ENCODE measurements around the gene CDC42SE2.
A peak's percentile ranks its signal among the peaks of the same experiment; 100 is the strongest.

Gene CDC42SE2

GRCh38 chr5:131221888-131222287, 42.0 kb upstream of the CDC42SE2 start:
- DNase-seq (ENCODE audit: low read depth): peak; percentile 62
- H3K4me3 ChIP-seq (ENCODE audit: low read depth, low read length): no peak overlapping the region
- TF ChIP-seq, protein P1, sequence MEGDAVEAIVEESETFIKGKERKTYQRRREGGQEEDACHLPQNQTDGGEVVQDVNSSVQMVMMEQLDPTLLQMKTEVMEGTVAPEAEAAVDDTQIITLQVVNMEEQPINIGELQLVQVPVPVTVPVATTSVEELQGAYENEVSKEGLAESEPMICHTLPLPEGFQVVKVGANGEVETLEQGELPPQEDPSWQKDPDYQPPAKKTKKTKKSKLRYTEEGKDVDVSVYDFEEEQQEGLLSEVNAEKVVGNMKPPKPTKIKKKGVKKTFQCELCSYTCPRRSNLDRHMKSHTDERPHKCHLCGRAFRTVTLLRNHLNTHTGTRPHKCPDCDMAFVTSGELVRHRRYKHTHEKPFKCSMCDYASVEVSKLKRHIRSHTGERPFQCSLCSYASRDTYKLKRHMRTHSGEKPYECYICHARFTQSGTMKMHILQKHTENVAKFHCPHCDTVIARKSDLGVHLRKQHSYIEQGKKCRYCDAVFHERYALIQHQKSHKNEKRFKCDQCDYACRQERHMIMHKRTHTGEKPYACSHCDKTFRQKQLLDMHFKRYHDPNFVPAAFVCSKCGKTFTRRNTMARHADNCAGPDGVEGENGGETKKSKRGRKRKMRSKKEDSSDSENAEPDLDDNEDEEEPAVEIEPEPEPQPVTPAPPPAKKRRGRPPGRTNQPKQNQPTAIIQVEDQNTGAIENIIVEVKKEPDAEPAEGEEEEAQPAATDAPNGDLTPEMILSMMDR (conservative IDR thresholded peaks at IDR 0.05; ENCODE audit: low read depth, low read length): no peak

- H3K4me3 ChIP-seq (ENCODE audit: low read depth, low read length): no peak overlapping the region
- DNase-seq (ENCODE audit: low read depth): no peak
- TF ChIP-seq, protein P1 (conservative IDR thresholded peaks at IDR 0.05; ENCODE audit: low read depth, low read length): no peak
Measured at GRCh38 chr5:131222731-131223130, 41.1 kb upstream of the CDC42SE2 start.

- no peak overlapping the region for H3K4me3 ChIP-seq (ENCODE audit: low read depth, low read length)
- DNase-seq (ENCODE audit: low read depth): no peak
- TF ChIP-seq, protein P1 (conservative IDR thresholded peaks at IDR 0.05; ENCODE audit: low read depth, low read length): no peak
Measured at GRCh38 chr5:131223751-131224386, 40.0 kb upstream of the CDC42SE2 start.

DNA sequence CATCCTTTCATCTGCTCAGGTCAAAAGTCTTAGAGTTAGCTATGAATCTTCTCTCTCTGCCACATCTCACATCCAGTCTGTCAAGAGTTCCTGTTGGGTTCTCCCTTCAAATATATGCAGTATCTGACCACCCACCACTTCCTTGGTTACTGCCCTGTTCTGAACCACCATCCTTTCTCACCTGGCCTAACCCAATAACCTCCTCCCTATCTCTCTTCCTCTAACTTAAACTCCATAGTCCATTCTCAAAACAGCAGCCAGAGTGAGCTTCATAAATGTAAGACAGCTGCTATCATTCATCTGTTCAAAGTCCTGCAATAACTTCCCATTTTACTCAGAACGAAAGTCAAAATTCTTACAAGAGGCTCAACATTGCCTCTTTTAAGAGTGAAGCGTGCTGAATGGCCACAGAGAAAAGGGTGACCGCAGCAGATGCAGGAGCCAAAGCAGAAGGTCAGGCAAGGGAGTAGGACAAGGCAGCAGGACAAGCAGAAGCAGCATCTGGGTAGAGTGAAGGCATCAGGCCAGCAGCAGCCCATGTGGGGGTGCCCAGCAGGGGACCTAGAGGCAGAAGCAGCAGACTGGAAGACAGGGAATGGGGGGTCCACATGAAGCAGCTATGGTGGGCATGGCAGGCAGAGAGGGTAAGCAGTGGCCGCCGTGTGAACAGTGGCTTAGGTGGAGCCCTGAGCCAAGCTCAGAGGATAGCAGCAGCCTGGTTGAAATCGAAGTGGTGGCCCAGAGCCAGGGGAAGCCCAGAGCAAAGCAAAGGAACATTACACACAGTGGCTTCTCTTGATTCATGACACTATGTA, 39.3 kb upstream of the CDC42SE2 start:
- TF ChIP-seq, protein P1 (conservative IDR thresholded peaks at IDR 0.05; ENCODE audit: low read depth, low read length): no peak
- DNase-seq (ENCODE audit: low read depth): peak; percentile 33
- no peak overlapping the region for H3K4me3 ChIP-seq (ENCODE audit: low read depth, low read length)

GRCh38 chr5:131225282-131225974, 38.4 kb upstream of the CDC42SE2 start:
- no peak overlapping the region for H3K4me3 ChIP-seq (ENCODE audit: low read depth, low read length)
- DNase-seq (ENCODE audit: low read depth): no peak
- TF ChIP-seq, protein P1 (conservative IDR thresholded peaks at IDR 0.05; ENCODE audit: low read depth, low read length): no peak

GRCh38 chr5:131226899-131227298, 37.0 kb upstream of the CDC42SE2 start:
- TF ChIP-seq, protein P1 (conservative IDR thresholded peaks at IDR 0.05; ENCODE audit: low read depth, low read length): no peak

More at GRCh38 chr5:131226899-131227298, 37.0 kb upstream of the CDC42SE2 start:
- H3K4me3 ChIP-seq (ENCODE audit: low read depth, low read length): no peak overlapping the region
- DNase-seq (ENCODE audit: low read depth): no peak

Data from choroid plexus epithelial cell (primary cell).